Heart right ventricle (tissue), 16 donors: Measurements from ENCODE around the gene LLGL1. TPM values are rescaled to one million over a fixed set of nuclear protein-coding genes. Genes with fewer than 3 reads are reported as not detected.

Experiments
- ATAC-seq, 8 donors: fragments of 200-7000 bp; cut with Tn5 transposase; one replicate each; pipeline ENCODE4 v1.9.1; 2020; ENCODE audit warnings: mild to moderate bottlenecking in 8 of 8, moderate library complexity in 8 of 8, moderate number of reproducible peaks in 1 of 8
- DNase-seq, 2 donors: peaks; one replicate each; pipeline ENCODE4 v3.0.0-alpha.2; 2020
- H3K27ac ChIP-seq, 10 donors: fragments of 200-600 bp; sonication (generic) in 2 of 10; one replicate each; pipeline versions ENCODE4 v1.5.0 to v1.8.0; 2020 to 2022; ENCODE audit warnings: mild to moderate bottlenecking in 3 of 10
- H3K27me3 ChIP-seq, 7 donors: fragments of 200-600 bp; one replicate each; pipeline ENCODE4 v1.8.0; 2021 to 2022; ENCODE audit warnings: mild to moderate bottlenecking in 2 of 7
- H3K36me3 ChIP-seq, 9 donors: fragments of 200-600 bp; sonication (generic) in 1 of 9; one replicate each; pipeline versions ENCODE4 v1.5.0 to v1.8.0; 2020 to 2022; ENCODE audit warnings: mild to moderate bottlenecking in 2 of 9
- H3K4me1 ChIP-seq, 9 donors: fragments of 200-600 bp; sonication (generic) in 1 of 9; one replicate each; pipeline versions ENCODE4 v1.5.0 to v1.8.0; 2020 to 2022; ENCODE audit warnings: mild to moderate bottlenecking in 4 of 9
- H3K4me3 ChIP-seq, 10 donors: fragments of 200-600 bp; sonication (generic) in 2 of 10; one replicate each; pipeline versions ENCODE4 v1.5.0 to v1.8.0; 2020 to 2022; ENCODE audit warnings: mild to moderate bottlenecking in 7 of 10, moderate library complexity in 2 of 10
- H3K9me3 ChIP-seq, 11 donors: fragments of 200-600 bp in 10 of 11; sonication (generic) in 2 of 11; one replicate each; pipeline versions ENCODE4 v1.5.0 to v1.8.0; 2013 to 2022; ENCODE audit warnings: mild to moderate bottlenecking in 2 of 11, control low read depth in 1 of 11, moderate library complexity in 1 of 11
- WGBS, 2 donors: extraction: QIAGEN DNeasy Blood & Tissue Kit; methylation state at CpG; one replicate each; pipeline ENCODE4 v1.1.7; 2013; ENCODE audit warnings: inconsistent platforms in 1 of 2; 5-methylcytosine and 5-hydroxymethylcytosine counted together
- intact Hi-C, 10 donors: fragments of 100-400 bp; cut with DNase I; formaldehyde crosslinking; loops; one replicate each; pipeline versions ENCODE4 v1.11.1 to v1.14.2; 2022
- polyA plus RNA-seq, 2 donors: library from polyadenylated mRNA; stranded (reverse); fragments of 200-250 nt; gene quantifications; one replicate each; pipeline ENCODE4 v1.2.3, GENCODE V29; 2013
- total RNA-seq, 10 donors: library from RNA; stranded (reverse); fragmentation: NEBNext Ultra II Directional in 3 of 10; extraction: Animal tissue kit (Norgen Biotek cat#: 25700) in 3 of 10; gene quantifications; one replicate each; pipeline versions ENCODE4 v1.2.1 to v1.2.4, GENCODE V29; 2021 to 2023
- TF ChIP-seq, protein P1 (sequence below), 9 donors: fragments of 200-600 bp; sonication (generic) in 2 of 9; IDR thresholded peaks; one replicate each; pipeline versions ENCODE4 v1.5.0 to v1.8.0; 2021 to 2022; ENCODE audit warnings: antibody characterized with exemption in 9 of 9, mild to moderate bottlenecking in 5 of 9, moderate library complexity in 1 of 9
- donor health status: Arrhythmogenic right ventricular cardiomyopathy.
- donor health status: ischemic (EF 13 %, LVEDD 7.1; RV severe dilation, severe dysfunction).
- donor health status: healthy with polysubstance abuse.
- donor health status: DM: no; HTN: yes; CAD: no.
- donor health status: DM: no; HTN: no; CAD: no.
- donor health status: ischemic (EF 25% LVEDD 6.9; RV normal size, moderate dysfunction).
- donor health status: ischemic (EF 25% LVEDD 5.7; RV mildly dilated, moderate dysfunction).
- donor health status: healthy.
- donor health status: DM: yes; HTN: yes; CAD: no.
- donor health status: Ischemic cardiomyopathy.
- donor health status: ischemic (EF 35%, LVEDD 5.7; RV mildly dilated, moderate dysfunction).
- donor health status: nonischemic (EF 11% LVEDD 7.7; RV severe dilation, severe dysfunction).
- donor health status: DM: yes; HTN: yes; CAD: no.
- donor health status: PGD.
- donor health status: ischemic (EF 29% LVEDD 5.4; RV normal size, mild dysfunction).
- donor health status: nonischemic (EF 23%, LVEDD 6.1; RV moderate dilation, normal function).

Gene LLGL1
- total and polyA plus RNA-seq, 12 donors, result 5.8 to 12.4 (median 8.6) TPM

DNA sequence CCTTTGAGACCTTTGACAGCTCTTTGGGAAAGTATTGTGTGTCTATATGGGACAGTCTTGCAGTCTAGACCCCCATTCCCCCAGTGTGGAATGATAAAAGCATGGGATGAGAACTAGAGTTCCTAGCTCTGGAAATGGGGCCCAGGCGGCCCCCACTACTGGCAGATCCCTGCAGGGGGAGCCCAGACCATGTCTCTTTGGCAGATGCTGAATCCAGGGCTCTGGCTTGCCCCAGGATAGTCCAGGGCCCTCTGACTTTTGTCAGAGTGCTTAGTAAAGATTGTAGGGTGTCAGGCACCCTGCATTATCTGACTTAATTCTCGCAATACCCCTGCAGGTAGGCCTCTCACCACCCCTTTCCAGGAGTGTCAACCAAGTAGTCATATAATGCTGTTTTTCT is 33.5 kb upstream of the LLGL1 start:
- 67 to 69% methylated on average over 2 of the region's 2 CpGs for WGBS, 2 donors
- H3K9me3 ChIP-seq, result no peaks in the 10 kb centered on the region
- DNase-seq (no peak), ATAC-seq (peak in 2 of 8 donors; percentile 20 to 37)
- H3K36me3 ChIP-seq, result peaks cover 0 to 77% (median 14%) of the 10 kb centered on the region in 9 donors
- H3K4me3 ChIP-seq, result no peak overlapping the region
- H3K27me3 ChIP-seq, result no peaks in the 10 kb centered on the region
- intact Hi-C loops, result no loop called here
- peaks cover 26 to 98% (median 80%) of the 10 kb centered on the region in 9 donors for H3K4me1 ChIP-seq
- TF ChIP-seq, protein P1, sequence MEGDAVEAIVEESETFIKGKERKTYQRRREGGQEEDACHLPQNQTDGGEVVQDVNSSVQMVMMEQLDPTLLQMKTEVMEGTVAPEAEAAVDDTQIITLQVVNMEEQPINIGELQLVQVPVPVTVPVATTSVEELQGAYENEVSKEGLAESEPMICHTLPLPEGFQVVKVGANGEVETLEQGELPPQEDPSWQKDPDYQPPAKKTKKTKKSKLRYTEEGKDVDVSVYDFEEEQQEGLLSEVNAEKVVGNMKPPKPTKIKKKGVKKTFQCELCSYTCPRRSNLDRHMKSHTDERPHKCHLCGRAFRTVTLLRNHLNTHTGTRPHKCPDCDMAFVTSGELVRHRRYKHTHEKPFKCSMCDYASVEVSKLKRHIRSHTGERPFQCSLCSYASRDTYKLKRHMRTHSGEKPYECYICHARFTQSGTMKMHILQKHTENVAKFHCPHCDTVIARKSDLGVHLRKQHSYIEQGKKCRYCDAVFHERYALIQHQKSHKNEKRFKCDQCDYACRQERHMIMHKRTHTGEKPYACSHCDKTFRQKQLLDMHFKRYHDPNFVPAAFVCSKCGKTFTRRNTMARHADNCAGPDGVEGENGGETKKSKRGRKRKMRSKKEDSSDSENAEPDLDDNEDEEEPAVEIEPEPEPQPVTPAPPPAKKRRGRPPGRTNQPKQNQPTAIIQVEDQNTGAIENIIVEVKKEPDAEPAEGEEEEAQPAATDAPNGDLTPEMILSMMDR (IDR thresholded peaks at IDR 0.05), result peak in 6 of 9 donors; percentile 21 to 40 (median 34)
- H3K27ac ChIP-seq, result peak overlapping the region in 8 of 10 donors; percentile 18 to 99 (median 54)

DNA sequence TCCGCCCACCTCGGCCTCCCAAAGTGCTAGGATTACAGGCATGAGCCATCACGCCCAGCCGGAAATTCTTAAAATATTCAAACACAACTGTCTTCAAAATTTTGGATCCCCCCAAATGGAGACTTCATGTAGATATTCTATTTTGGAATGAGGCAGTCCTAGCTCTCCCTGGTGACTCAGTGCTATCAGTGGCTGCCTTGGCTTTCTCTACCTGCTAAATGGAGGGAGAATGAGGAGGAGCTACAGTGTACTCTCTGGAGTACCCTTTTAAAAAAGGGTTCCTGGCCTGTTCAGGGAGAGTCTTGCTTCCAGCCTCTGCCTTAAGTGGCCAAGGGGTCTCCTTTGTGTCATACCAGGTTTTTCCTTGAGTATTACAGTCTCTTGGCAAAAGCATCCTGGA is 31.0 kb upstream of the LLGL1 start:
- H3K4me3 ChIP-seq, result no peak overlapping the region
- peak overlapping the region in 1 of 10 donors; percentile 26 for H3K27ac ChIP-seq
- intact Hi-C loops, result no loop called here
- WGBS, 2 donors, result 94 to 95% methylated on average over 4 of the region's 4 CpGs
- DNase-seq, result no peak
- H3K27me3 ChIP-seq, result no peaks in the 10 kb centered on the region
- no peak for ATAC-seq
- peaks cover 0 to 77% (median 22%) of the 10 kb centered on the region in 9 donors for H3K36me3 ChIP-seq
- peaks cover 33 to 98% (median 80%) of the 10 kb centered on the region in 9 donors for H3K4me1 ChIP-seq
- TF ChIP-seq, protein P1 (IDR thresholded peaks at IDR 0.05), result no peak
- H3K9me3 ChIP-seq, result no peaks in the 10 kb centered on the region

DNA sequence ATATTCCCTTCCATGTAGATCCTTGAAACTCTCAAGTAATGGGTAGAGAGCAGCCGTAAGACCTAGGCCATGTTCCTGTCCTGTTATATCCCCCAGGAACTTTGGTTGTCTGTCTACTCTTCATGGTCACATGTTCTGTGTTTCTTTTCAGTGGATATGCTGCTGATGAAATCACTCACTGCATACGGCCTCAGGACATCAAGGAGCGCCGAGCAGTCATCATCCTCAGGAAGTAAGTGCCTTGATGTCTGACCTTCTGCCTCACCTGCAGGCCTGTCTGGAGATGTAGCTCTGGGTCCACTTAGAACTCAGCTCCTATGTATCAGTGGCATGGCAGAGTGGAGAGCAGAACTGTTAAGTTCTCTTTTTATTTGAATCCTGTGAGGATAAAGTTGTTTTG is 30.6 kb upstream of the LLGL1 start:
- TF ChIP-seq, protein P1 (IDR thresholded peaks at IDR 0.05), result no peak
- H3K9me3 ChIP-seq, result no peaks in the 10 kb centered on the region
- peak overlapping the region in 1 of 10 donors; percentile 26 for H3K27ac ChIP-seq
- H3K27me3 ChIP-seq, result no peaks in the 10 kb centered on the region
- no peak for ATAC-seq
- no peak overlapping the region for H3K4me3 ChIP-seq
- peaks cover 0 to 77% (median 22%) of the 10 kb centered on the region in 9 donors for H3K36me3 ChIP-seq
- intact Hi-C loops, result no loop called here
- H3K4me1 ChIP-seq, result peaks cover 31 to 98% (median 80%) of the 10 kb centered on the region in 9 donors
- 60 to 64% methylated on average over 4 of the region's 4 CpGs for WGBS, 2 donors
- no peak for DNase-seq

DNA sequence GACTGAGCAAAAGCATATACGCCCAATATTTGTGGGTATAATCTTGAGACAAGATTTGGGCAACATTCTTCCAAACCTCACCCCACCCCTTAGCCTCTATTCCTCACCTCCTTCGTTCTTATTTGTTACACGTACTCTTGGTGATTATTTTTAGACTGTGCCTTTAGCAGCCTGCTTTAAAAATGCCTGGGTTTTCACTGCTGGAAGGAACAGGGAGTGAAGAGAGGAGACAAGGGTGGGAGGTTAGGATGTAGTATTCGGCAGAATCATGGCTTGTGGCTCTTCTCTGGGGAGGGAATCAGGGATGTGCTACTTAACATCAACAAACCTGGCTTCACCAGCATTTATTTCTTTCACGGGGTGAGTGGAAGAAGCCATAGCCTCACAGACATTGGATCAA is 30.2 kb upstream of the LLGL1 start:
- Histone ChIP-seq H3K36me3 (peaks cover 0 to 81% (median 22%) of the 10 kb centered on the region in 9 donors), H3K4me1 (peaks cover 26 to 96% (median 78%) of the 10 kb centered on the region in 9 donors), H3K27me3 (no peaks in the 10 kb centered on the region), H3K4me3 (no peak overlapping the region), H3K9me3 (no peaks in the 10 kb centered on the region), H3K27ac (no peak overlapping the region)
- DNase-seq, result no peak
- 66 to 71% methylated on average over 5 of the region's 5 CpGs for WGBS, 2 donors
- ATAC-seq, result no peak
- intact Hi-C loops, result no loop called here
- TF ChIP-seq, protein P1 (IDR thresholded peaks at IDR 0.05), result no peak
